ENCODE data around the gene DIPK2B. TPM values are rescaled to one million over a fixed set of nuclear protein-coding genes. Genes with fewer than 3 reads are reported as not detected.

The DIPK2B gene
- total and polyA plus RNA-seq, 2 of the 4 experiments (the other 2 are of a cell fraction): not detected

- no peak overlapping the region for H3K4me3 ChIP-seq (ENCODE audit: insufficient read depth, low read depth, low read length)
- no peak for ATAC-seq (ENCODE audit: low read depth)
- in situ Hi-C loops (cut with MboI; ENCODE audit: low sequenced_read_pairs): no loop called here
- no peak overlapping the region for H3K9ac ChIP-seq (ENCODE audit: low read depth, low read length)
- H3K27ac ChIP-seq (ENCODE audit: insufficient read depth, low read length): no peak overlapping the region
- BruUV-seq (replicated peaks): no TSS peak
- intact Hi-C loops (cut with micrococcal nuclease): no loop called here
- ChIA-PET CTCF (no interaction called here), POLR2A (ENCODE audit: unreplicated experiment) (no interaction called here)
- no peak overlapping the region for H4K5ac ChIP-seq (ENCODE audit: low read depth, low read length)
- H2AK5ac ChIP-seq (ENCODE audit: low read depth, low read length): no peak overlapping the region
- H3K4ac ChIP-seq (ENCODE audit: low read depth, low read length): no peak overlapping the region
- no peaks in the 10 kb centered on the region for H3K79me1 ChIP-seq (ENCODE audit: low read depth in 1 of 2, low read length in 2 of 2)
- no peak overlapping the region for H2BK5ac ChIP-seq (ENCODE audit: low read depth, low read length, poor library complexity, severe bottlenecking)
- TF ChIP-seq RFX5 (IDR thresholded peaks at IDR 0.05; ENCODE audit: low read depth, low read length): no peak
- TF ChIP-seq CTCF (conservative IDR thresholded peaks at IDR 0.05; ENCODE audit: low read depth, low read length): no peak
- no peak for TF ChIP-seq NFE2L2 (IDR thresholded peaks at IDR 0.05; ENCODE audit: low read depth, low read length)
- no peak for TF ChIP-seq FOS (IDR thresholded peaks at IDR 0.05; ENCODE audit: low read depth, low read length)
- TF ChIP-seq POLR2A (IDR thresholded peaks at IDR 0.05; ENCODE audit: low read depth, low read length): no peak
- no peak for TF ChIP-seq BHLHE40 (IDR thresholded peaks at IDR 0.05; ENCODE audit: low read depth, low read length)
- TF ChIP-seq USF2 (IDR thresholded peaks at IDR 0.05; ENCODE audit: low read depth, low read length): no peak
- peaks cover 28% of the 10 kb centered on the region for H3K27me3 ChIP-seq (ENCODE audit: control insufficient read depth, insufficient read depth, low read length)
- no peak overlapping the region for H2BK20ac ChIP-seq (ENCODE audit: low read depth, low read length)
- H4K20me1 ChIP-seq (ENCODE audit: insufficient read depth, low read length): no peaks in the 10 kb centered on the region
- H3K23ac ChIP-seq (ENCODE audit: low read depth, low read length): no peak overlapping the region
- no peak overlapping the region for H2AFZ ChIP-seq (replicated peaks; ENCODE audit: low read length, poor library complexity)
- DNase-seq: no peak
- H2AK9ac ChIP-seq (replicated peaks; ENCODE audit: low read depth, low read length, poor library complexity): no peak overlapping the region
- no peaks in the 10 kb centered on the region for H3K4me1 ChIP-seq (ENCODE audit: control insufficient read depth, insufficient read depth, low read length)
- no peaks in the 10 kb centered on the region for H3K9me1 ChIP-seq (ENCODE audit: insufficient read depth, low read length)
- no peak overlapping the region for H4K91ac ChIP-seq (ENCODE audit: insufficient read depth, low read depth, low read length)
- WGBS, 2 experiments (ENCODE audit: extremely low coverage in 2 of 2, insufficient read length in 1 of 2): no CpG with 5 or more reads among the region's 1 CpG
- no peak overlapping the region for H4K8ac ChIP-seq (ENCODE audit: low read depth in 2 of 2, low read length in 2 of 2)
- H3K56ac ChIP-seq (ENCODE audit: extremely low read depth, insufficient read depth, low read length): no peak overlapping the region
- no peaks in the 10 kb centered on the region; the same call in 1 of the 2 replicates for H3K9me3 ChIP-seq (ENCODE audit: control insufficient read depth, insufficient read depth, low read length)
- no peaks in the 10 kb centered on the region for H3K36me3 ChIP-seq (ENCODE audit: control insufficient read depth, insufficient read depth, low read length)
- H3K14ac ChIP-seq (replicated peaks; ENCODE audit: low read depth, low read length): no peak overlapping the region
- no peak overlapping the region for H2BK15ac ChIP-seq (ENCODE audit: low read depth, low read length)
- no peak overlapping the region for H3K4me2 ChIP-seq (ENCODE audit: low read depth, low read length)
- H3K18ac ChIP-seq (ENCODE audit: low read depth, low read length): no peak overlapping the region
- dilution Hi-C loops (cut with HindIII; ENCODE audit: low sequenced_read_pairs, unreplicated experiment): no loop called here
- H2BK120ac ChIP-seq (ENCODE audit: low read depth, low read length): no peak overlapping the region
Observed at GRCh38 chrX:45230410-45230809, 29.7 kb upstream of the DIPK2B start.

All from IMR-90 (cell line).